GM12878 (cell line): ENCODE measurements around the gene ZMIZ1. TPM values are rescaled to one million over a fixed set of nuclear protein-coding genes. Genes with fewer than 3 reads are reported as not detected.
A peak's percentile ranks its signal among the peaks of the same experiment; 100 is the strongest.

Experiments used
- CEBPB ChIP-seq, 2 experiments: fragments of 150-350 bp in 1 of 2; IDR thresholded peaks; 2 replicates each; pipeline ENCODE4 v1.6.1; 2012 to 2014; ENCODE audit warnings: low read depth in 2 of 2, low read length in 2 of 2, borderline replicate concordance in 1 of 2, inconsistent platforms in 1 of 2
- EP300 ChIP-seq, 2 experiments: fragments of 150-350 bp in 1 of 2; IDR thresholded peaks; 2 replicates each; pipeline ENCODE4 v1.6.1; 2011 to 2012; ENCODE audit warnings: low read depth in 2 of 2, low read length in 2 of 2, borderline replicate concordance in 1 of 2, improper control_type of control experiment in 1 of 2, inconsistent platforms in 1 of 2; ENCODE audit not compliant: control insufficient read depth in 1 of 2
- ESRRA ChIP-seq: IDR thresholded peaks from 2 replicates; pipeline ENCODE4 v1.6.1; 2012; ENCODE audit warnings: mild to moderate bottlenecking, low read length, improper control_type of control experiment
- FOS ChIP-seq: IDR thresholded peaks from 3 replicates; pipeline ENCODE4 v1.6.1; 2011; ENCODE audit warnings: borderline replicate concordance; ENCODE audit not compliant: insufficient read length; ENCODE audit errors: extremely low read depth
- IKZF1 ChIP-seq: fragments of 450-650 bp; conservative IDR thresholded peaks from 2 replicates; pipeline ENCODE4 v1.6.1; 2017; ENCODE audit warnings: antibody characterized with exemption, mild to moderate bottlenecking
- IRF4 ChIP-seq: IDR thresholded peaks from 2 replicates; pipeline ENCODE4 v1.6.1; 2011; ENCODE audit warnings: low read depth, low read length
- JUND ChIP-seq: IDR thresholded peaks from 2 replicates; pipeline ENCODE4 v1.6.1; 2012; ENCODE audit warnings: low read depth, mild to moderate bottlenecking, low read length, improper control_type of control experiment, moderate library complexity
- MYC ChIP-seq: IDR thresholded peaks from 2 replicates; pipeline ENCODE4 v1.6.1; 2011; ENCODE audit warnings: mild to moderate bottlenecking, low read length, moderate library complexity, inconsistent platforms; ENCODE audit not compliant: insufficient read depth, insufficient replicate concordance, insufficient read length, severe bottlenecking
- NR2C2 ChIP-seq: IDR thresholded peaks from 2 replicates; pipeline ENCODE4 v1.6.1; 2011; ENCODE audit warnings: borderline replicate concordance, low read depth; ENCODE audit not compliant: control insufficient read depth, insufficient read length
- PAX5 ChIP-seq: IDR thresholded peaks from 2 replicates; pipeline ENCODE4 v1.6.1; 2011; ENCODE audit warnings: low read depth, low read length, borderline replicate concordance
- PKNOX1 ChIP-seq: fragments of 450-650 bp; IDR thresholded peaks from 2 replicates; pipeline ENCODE4 v1.6.1; 2016; ENCODE audit warnings: mild to moderate bottlenecking
- REST ChIP-seq: IDR thresholded peaks from 2 replicates; pipeline ENCODE4 v1.6.1; 2012; ENCODE audit warnings: mild to moderate bottlenecking, low read depth, low read length
- SMC3 ChIP-seq: IDR thresholded peaks from 2 replicates; pipeline ENCODE4 v1.6.1; 2011; ENCODE audit warnings: low read length, improper control_type of control experiment, borderline replicate concordance
- TARDBP ChIP-seq: IDR thresholded peaks from 2 replicates; pipeline ENCODE4 v1.6.1; 2016; ENCODE audit warnings: borderline replicate concordance
- polyA plus RNA-seq, 11 experiments: library from polyadenylated mRNA; depleted of rRNA in 4 of 11; unstranded in 6 of 11; stranded (reverse) in 5 of 11; fragments of >200 nt; fragmentation: Nextera tagmentation in 4 of 11; fragmentation: Illumina TruSeq in 1 of 11; extraction: Ambion mirVana in 4 of 11; extraction: Trizol in 1 of 11; gene quantifications; 1 replicate in 1 of 11; 2 replicates in 10 of 11; pipeline versions ENCODE4 v1.2.1 to v1.2.3, GENCODE V29; 2011 to 2016; ENCODE audit warnings: inconsistent platforms in 2 of 11, missing spikeins in 2 of 11, low read depth in 1 of 11
- total RNA-seq, 4 experiments: library from RNA; depleted of rRNA in 3 of 4; stranded (reverse); fragments of >200 nt in 3 of 4; fragmentation: Illumina TruSeq in 1 of 4; extraction: Trizol in 1 of 4; gene quantifications; 2 replicates each; pipeline versions ENCODE4 v1.2.1 to v1.2.3, GENCODE V29; 2013 to 2021
- TF ChIP-seq, protein P1 (sequence below): fragments of 450-650 bp; IDR thresholded peaks from 2 replicates; pipeline ENCODE4 v1.6.1; 2017; ENCODE audit warnings: mild to moderate bottlenecking, moderate library complexity
- TF ChIP-seq, protein P2 (sequence below): IDR thresholded peaks from 2 replicates; pipeline ENCODE4 v1.6.1; 2012; ENCODE audit warnings: low read depth, low read length, improper control_type of control experiment

The ZMIZ1 gene
- total and polyA plus RNA-seq, 10 of the 15 experiments (the other 5 are each of a cell fraction or from before 2014, with no cell fraction given), result 3.1 to 82.3 (median 14.9) TPM

- TF ChIP-seq TARDBP (no peak), IRF4 (no peak), FOS (no peak), NR2C2 (no peak), REST (0 out of 2 replicates have a peak, but pooled peaks have one; percentile 34), PKNOX1 (peak; percentile 44), MYC (peak; percentile 5), ESRRA (no peak), SMC3 (peak; percentile 63), IKZF1 (peak; percentile 77), CEBPB (IDR thresholded peaks at IDR 0.05; ENCODE audit: borderline replicate concordance in 1 of 2, low read depth in 2 of 2, low read length in 2 of 2) (no peak), EP300 (IDR thresholded peaks at IDR 0.05; ENCODE audit: borderline replicate concordance in 1 of 2, control insufficient read depth in 1 of 2, low read depth in 2 of 2, low read length in 2 of 2) (no peak), PAX5 (peak; percentile 95), JUND (no peak; the same call in 1 of the 2 replicates)
- TF ChIP-seq, protein P1, sequence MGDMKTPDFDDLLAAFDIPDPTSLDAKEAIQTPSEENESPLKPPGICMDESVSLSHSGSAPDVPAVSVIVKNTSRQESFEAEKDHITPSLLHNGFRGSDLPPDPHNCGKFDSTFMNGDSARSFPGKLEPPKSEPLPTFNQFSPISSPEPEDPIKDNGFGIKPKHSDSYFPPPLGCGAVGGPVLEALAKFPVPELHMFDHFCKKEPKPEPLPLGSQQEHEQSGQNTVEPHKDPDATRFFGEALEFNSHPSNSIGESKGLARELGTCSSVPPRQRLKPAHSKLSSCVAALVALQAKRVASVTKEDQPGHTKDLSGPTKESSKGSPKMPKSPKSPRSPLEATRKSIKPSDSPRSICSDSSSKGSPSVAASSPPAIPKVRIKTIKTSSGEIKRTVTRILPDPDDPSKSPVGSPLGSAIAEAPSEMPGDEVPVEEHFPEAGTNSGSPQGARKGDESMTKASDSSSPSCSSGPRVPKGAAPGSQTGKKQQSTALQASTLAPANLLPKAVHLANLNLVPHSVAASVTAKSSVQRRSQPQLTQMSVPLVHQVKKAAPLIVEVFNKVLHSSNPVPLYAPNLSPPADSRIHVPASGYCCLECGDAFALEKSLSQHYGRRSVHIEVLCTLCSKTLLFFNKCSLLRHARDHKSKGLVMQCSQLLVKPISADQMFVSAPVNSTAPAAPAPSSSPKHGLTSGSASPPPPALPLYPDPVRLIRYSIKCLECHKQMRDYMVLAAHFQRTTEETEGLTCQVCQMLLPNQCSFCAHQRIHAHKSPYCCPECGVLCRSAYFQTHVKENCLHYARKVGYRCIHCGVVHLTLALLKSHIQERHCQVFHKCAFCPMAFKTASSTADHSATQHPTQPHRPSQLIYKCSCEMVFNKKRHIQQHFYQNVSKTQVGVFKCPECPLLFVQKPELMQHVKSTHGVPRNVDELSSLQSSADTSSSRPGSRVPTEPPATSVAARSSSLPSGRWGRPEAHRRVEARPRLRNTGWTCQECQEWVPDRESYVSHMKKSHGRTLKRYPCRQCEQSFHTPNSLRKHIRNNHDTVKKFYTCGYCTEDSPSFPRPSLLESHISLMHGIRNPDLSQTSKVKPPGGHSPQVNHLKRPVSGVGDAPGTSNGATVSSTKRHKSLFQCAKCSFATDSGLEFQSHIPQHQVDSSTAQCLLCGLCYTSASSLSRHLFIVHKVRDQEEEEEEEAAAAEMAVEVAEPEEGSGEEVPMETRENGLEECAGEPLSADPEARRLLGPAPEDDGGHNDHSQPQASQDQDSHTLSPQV, result 0 out of 2 replicates have a peak, but pooled peaks have one; percentile 44
- TF ChIP-seq, protein P2, sequence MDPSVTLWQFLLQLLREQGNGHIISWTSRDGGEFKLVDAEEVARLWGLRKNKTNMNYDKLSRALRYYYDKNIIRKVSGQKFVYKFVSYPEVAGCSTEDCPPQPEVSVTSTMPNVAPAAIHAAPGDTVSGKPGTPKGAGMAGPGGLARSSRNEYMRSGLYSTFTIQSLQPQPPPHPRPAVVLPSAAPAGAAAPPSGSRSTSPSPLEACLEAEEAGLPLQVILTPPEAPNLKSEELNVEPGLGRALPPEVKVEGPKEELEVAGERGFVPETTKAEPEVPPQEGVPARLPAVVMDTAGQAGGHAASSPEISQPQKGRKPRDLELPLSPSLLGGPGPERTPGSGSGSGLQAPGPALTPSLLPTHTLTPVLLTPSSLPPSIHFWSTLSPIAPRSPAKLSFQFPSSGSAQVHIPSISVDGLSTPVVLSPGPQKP, result no peak
Measured at GRCh38 chr10:79347226-79347893, 278.6 kb downstream of the ZMIZ1 start, which contains the start of gene PPIF (continued).
